Thyroid gland (tissue), 4 donors: ENCODE results near the gene SHF. TPM values are rescaled to one million over a fixed set of nuclear protein-coding genes. Genes with fewer than 3 reads are reported as not detected.

ENCODE experiments used
- DNase-seq, 2 donors: peaks; one replicate each; pipeline ENCODE4 v3.0.0-alpha.2; 2019
- H3K27ac ChIP-seq, 3 donors: fragments of 200-600 bp; sonication (generic); 1 replicate in 2 of 3; 2 replicates in 1 of 3; pipeline ENCODE4 v1.5.1; 2016 to 2019; ENCODE audit warnings: mild to moderate bottlenecking in 1 of 3, moderate library complexity in 1 of 3
- H3K27me3 ChIP-seq: fragments of 200-600 bp; sonication (generic); one replicate; pipeline ENCODE4 v1.5.1; 2019
- H3K36me3 ChIP-seq, 2 donors: fragments of 200-600 bp; sonication (generic); one replicate each; pipeline ENCODE4 v1.5.1; 2016 to 2019
- H3K4me1 ChIP-seq, 2 donors: fragments of 200-600 bp; sonication (generic); one replicate each; pipeline ENCODE4 v1.5.1; 2017 to 2019
- H3K4me3 ChIP-seq, 3 donors: fragments of 200-600 bp; sonication (generic); replicated peaks in 1 of 3; 1 replicate in 2 of 3; 2 replicates in 1 of 3; pipeline ENCODE4 v1.5.1; 2016; ENCODE audit warnings: mild to moderate bottlenecking in 1 of 3
- H3K9me3 ChIP-seq: fragments of 200-600 bp; sonication (generic); one replicate; pipeline ENCODE4 v1.5.1; 2017
- POLR2A ChIP-seq, 2 donors: fragments of 450-650 bp; IDR thresholded peaks; one replicate each; pipeline ENCODE4 v1.6.1; 2017; ENCODE audit warnings: antibody characterized with exemption in 2 of 2, mild to moderate bottlenecking in 2 of 2, moderate library complexity in 1 of 2
- WGBS, 2 donors: methylation state at CpG; one replicate each; pipeline ENCODE4 v1.1.5; 2017; 5-methylcytosine and 5-hydroxymethylcytosine counted together
- intact Hi-C: fragments of 100-400 bp; cut with DNase I; formaldehyde crosslinking; loops from one replicate; pipeline ENCODE4 v1.15.1; 2023
- total RNA-seq, 4 donors: library from RNA; depleted of rRNA; stranded (reverse); fragments of >200 nt; gene quantifications; one replicate each; pipeline ENCODE4 v1.2.3, GENCODE V29; 2016
- TF ChIP-seq, protein P1 (sequence below), 6 experiments: fragments of 200-600 bp in 3 of 6; fragments of 450-650 bp in 3 of 6; sonication (generic) in 3 of 6; IDR thresholded peaks; one replicate each; pipeline ENCODE4 v1.5.1; 2016 to 2019; ENCODE audit warnings: antibody characterized with exemption in 6 of 6, mild to moderate bottlenecking in 2 of 6, inconsistent platforms in 1 of 6, moderate library complexity in 1 of 6

Gene SHF
- total RNA-seq, 4 donors from 2014 or later: 8.0 to 15.9 (median 8.7) TPM

DNA sequence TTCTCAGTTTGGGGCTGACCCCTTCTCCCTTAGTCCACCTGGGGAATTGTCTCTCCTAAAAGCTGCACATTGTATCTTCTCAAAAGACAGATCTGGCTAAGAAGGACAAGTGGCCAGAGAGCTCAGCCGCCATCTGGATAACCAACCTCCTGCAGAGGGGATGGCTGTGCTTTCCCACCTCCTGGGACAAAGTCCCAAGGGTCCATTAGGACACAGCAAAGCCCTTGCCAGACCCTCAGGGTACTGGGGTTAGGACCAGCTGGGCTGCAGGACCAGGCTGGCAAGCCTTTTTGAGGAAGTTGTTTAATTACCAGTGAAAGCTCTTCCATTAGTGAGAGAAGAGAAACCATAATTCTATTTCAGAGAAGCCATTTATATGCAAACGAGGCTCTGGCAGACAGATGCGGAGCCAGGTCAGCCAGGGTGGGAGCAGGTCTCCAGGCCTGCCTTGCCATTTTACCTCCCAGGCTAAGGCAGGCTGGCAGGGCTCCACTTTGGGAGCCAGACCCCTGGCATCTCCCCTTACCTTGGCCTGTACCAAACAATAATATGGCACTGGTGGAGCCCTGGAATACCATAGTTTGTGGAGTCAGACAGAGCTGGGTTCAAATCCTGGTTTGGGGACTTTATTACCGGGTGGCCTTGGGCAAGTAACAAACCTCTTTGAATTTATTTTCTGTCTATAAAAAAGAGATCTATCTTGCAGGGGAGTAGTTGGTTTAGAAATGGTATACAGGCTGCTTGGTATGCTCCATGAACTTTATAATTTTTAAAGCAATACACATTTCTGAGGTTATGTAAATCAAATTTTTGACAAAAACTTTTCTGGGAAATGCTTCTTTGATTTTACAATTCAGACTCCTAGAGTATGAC, 17.9 kb downstream of the SHF start:
- Histone ChIP-seq H3K27me3 (no peaks in the 10 kb centered on the region), H3K9me3 (no peaks in the 10 kb centered on the region), H3K4me1 (peaks cover 7 to 22% of the 10 kb centered on the region in 2 donors), H3K27ac (no peak overlapping the region), H3K36me3 (no peaks in the 10 kb centered on the region), H3K4me3 (no peak overlapping the region)
- DNase-seq: no peak
- 81 to 89% methylated on average over 4 of the region's 4 CpGs for WGBS, 2 donors
- TF ChIP-seq, protein P1, sequence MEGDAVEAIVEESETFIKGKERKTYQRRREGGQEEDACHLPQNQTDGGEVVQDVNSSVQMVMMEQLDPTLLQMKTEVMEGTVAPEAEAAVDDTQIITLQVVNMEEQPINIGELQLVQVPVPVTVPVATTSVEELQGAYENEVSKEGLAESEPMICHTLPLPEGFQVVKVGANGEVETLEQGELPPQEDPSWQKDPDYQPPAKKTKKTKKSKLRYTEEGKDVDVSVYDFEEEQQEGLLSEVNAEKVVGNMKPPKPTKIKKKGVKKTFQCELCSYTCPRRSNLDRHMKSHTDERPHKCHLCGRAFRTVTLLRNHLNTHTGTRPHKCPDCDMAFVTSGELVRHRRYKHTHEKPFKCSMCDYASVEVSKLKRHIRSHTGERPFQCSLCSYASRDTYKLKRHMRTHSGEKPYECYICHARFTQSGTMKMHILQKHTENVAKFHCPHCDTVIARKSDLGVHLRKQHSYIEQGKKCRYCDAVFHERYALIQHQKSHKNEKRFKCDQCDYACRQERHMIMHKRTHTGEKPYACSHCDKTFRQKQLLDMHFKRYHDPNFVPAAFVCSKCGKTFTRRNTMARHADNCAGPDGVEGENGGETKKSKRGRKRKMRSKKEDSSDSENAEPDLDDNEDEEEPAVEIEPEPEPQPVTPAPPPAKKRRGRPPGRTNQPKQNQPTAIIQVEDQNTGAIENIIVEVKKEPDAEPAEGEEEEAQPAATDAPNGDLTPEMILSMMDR (IDR thresholded peaks at IDR 0.05): no peak
- TF ChIP-seq POLR2A (IDR thresholded peaks at IDR 0.05): no peak
- intact Hi-C loops: no loop called here

DNA sequence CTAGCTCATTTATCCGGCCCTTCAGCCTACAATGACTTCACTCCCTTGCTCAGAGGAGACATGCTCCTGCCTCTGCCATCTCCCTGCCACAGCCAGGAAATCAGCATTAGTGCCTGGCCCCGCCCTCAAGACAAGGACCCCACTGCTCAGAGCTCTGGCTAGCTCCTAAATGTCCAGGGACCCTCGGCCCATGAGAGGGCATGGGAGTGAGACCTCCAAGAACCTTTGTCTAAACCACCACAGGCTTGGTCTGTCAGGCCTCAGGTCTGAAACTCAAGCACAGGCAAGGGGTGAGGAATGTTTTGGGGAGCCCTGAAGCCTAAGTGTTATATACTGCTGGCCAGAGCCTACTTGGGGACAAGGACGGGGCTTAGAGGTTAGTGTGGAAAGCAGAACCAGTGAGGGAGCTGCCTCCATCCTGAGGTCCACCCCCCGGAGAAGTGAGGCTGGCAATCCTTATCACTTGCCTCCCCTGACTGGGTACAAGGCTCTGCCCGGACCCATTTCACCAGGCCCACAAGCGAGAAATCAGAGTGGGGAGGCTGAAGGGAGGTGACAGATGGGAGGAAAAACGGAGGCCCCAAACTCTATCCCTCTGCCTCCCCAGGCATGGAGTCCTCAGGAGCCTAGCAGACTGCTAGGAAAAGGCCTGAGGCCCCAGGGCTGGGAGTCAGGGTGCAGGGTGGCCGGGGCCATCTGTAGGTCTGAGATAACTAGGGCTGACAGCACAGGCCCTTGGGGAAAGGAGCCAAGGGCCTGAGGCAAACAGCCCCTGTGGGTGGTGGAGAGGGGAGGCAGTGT, 18.8 kb downstream of the SHF start:
- Histone ChIP-seq H3K36me3 (no peaks in the 10 kb centered on the region), H3K9me3 (no peaks in the 10 kb centered on the region), H3K27me3 (no peaks in the 10 kb centered on the region), H3K27ac (peak overlapping the region in 2 of 3 donors; percentile 26 to 97), H3K4me3 (no peak overlapping the region), H3K4me1 (peaks cover 7 to 22% of the 10 kb centered on the region in 2 donors)
- 89 to 91% methylated on average over 9 of the region's 9 CpGs for WGBS, 2 donors
- no peak for TF ChIP-seq POLR2A (IDR thresholded peaks at IDR 0.05)
- TF ChIP-seq, protein P1 (IDR thresholded peaks at IDR 0.05): no peak
- no peak for DNase-seq
- intact Hi-C loops: no loop called here

DNA sequence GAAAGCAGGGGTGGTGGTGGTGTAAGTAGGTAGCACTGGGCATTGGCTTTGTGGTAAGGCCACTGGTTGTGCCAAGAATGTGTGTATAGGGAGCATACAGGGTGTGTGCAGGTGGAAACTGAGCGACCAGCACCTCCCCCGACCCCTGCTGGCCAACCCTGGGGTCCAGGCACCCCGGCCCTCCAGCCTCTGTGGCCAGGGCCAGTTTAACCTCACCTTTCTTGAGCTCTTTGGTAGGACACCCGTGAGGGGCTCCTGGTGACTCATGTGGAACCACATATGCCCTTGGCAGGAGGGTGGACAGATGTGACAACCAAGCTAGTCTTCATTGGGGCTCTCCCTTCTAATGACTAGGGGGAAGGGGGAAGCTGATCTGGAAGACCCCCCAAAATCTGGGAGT, 19.5 kb downstream of the SHF start:
- TF ChIP-seq POLR2A (IDR thresholded peaks at IDR 0.05): no peak
- TF ChIP-seq, protein P1 (IDR thresholded peaks at IDR 0.05): no peak
- intact Hi-C loops: no loop called here
- Histone ChIP-seq H3K27me3 (no peaks in the 10 kb centered on the region), H3K36me3 (no peaks in the 10 kb centered on the region), H3K4me1 (peaks cover 7 to 22% of the 10 kb centered on the region in 2 donors), H3K4me3 (no peak overlapping the region), H3K27ac (peak overlapping the region in 2 of 3 donors; percentile 26 to 97), H3K9me3 (no peaks in the 10 kb centered on the region)
- 85 to 91% methylated on average over 3 to 4 of the region's 4 CpGs for WGBS, 2 donors
- no peak for DNase-seq

DNA sequence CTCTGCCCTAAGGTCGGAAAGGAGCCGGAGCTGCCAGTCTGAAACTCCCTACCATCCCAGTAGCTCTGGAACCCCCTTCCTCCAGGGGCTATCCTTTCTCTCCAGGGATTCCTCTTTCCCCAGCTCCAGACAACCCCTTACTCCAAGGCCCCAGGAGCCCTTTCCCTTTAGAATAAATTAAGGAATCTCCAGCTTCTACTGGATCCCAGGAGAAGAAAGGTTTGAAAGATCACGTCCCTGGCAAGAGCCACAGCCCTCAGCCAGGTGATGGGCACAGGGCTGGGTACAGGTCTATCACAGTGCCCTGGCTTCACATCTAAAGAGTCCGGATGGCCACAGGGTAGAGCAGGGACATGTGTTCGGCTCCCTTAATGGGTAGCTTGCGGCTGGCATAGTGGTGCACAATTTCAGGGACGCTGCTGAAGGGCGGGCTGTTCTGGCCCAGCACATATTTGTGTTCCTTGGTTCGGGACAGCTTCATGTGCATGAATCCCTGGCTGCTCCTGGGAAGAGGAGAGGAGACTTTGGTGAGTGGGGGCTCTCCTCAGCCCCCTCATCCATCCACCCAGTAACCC, 20.0 kb downstream of the SHF start:
- Histone ChIP-seq H3K4me1 (peaks cover 7 to 26% of the 10 kb centered on the region in 2 donors), H3K4me3 (peak overlapping the region in 2 of 3 donors; percentile 5 to 70), H3K27ac (peak overlapping the region; percentile 91 to 99 (median 97)), H3K27me3 (no peaks in the 10 kb centered on the region), H3K9me3 (no peaks in the 10 kb centered on the region), H3K36me3 (no peaks in the 10 kb centered on the region)
- TF ChIP-seq, protein P1 (IDR thresholded peaks at IDR 0.05): no peak
- TF ChIP-seq POLR2A (IDR thresholded peaks at IDR 0.05): no peak
- intact Hi-C loops: no loop called here
- no peak for DNase-seq
- WGBS, 2 donors: 77 to 78% methylated on average over 6 to 9 of the region's 9 CpGs
